ENCODE data around the gene PLSCR2. TPM values are rescaled to one million over a fixed set of nuclear protein-coding genes. Genes with fewer than 3 reads are reported as not detected.

Gene PLSCR2
- total and polyA plus RNA-seq, 9 of the 15 experiments (the other 6 are each of a cell fraction or from before 2014, with no cell fraction given): 0.07 to 0.49 (median 0.25) TPM; not detected in 4

- TF ChIP-seq CREB5 (CRISPR knock-in tag; IDR thresholded peaks at IDR 0.05) (no peak), ZNF766 (CRISPR knock-in tag; conservative IDR thresholded peaks at IDR 0.05) (no peak), HOMEZ (CRISPR knock-in tag; IDR thresholded peaks at IDR 0.05) (no peak), HNRNPH1 (optimal IDR thresholded peaks at IDR 0.05; ENCODE audit: low read depth, low read length) (no peak), ZFP30 (CRISPR knock-in tag; IDR thresholded peaks at IDR 0.05; ENCODE audit: borderline replicate concordance) (no peak), AFF4 (CRISPR knock-in tag; IDR thresholded peaks at IDR 0.05) (no peak), ZNF146 (CRISPR knock-in tag; IDR thresholded peaks at IDR 0.05; ENCODE audit: unreplicated experiment) (no peak), STAT5A (IDR thresholded peaks at IDR 0.05; ENCODE audit: borderline replicate concordance, low read length) (0 out of 2 replicates have a peak, but pooled peaks have one; percentile 35), ZNF511 (CRISPR knock-in tag; IDR thresholded peaks at IDR 0.05) (no peak), RBM39 (optimal IDR thresholded peaks at IDR 0.05; ENCODE audit: low read depth, low read length) (no peak)
Observed at GRCh38 chr3:146517684-146518435, 48.5 kb upstream of the PLSCR2 start (continued).
